GM12878 (cell line): ENCODE data around the gene LCN9.
"Not testable (repeated sequence)": the region's sequence is repeated elsewhere in the genome, so short reads cannot be mapped to it uniquely, and the experiment has no call there.

ENCODE experiments used
- CHD4 ChIP-seq: fragments of 200-600 bp; sonication (generic); IDR thresholded peaks from 2 replicates; pipeline ENCODE4 v1.6.1; 2016; ENCODE audit warnings: mild to moderate bottlenecking
- CTCF ChIP-seq, 3 experiments: IDR thresholded peaks in 2 of 3; conservative IDR thresholded peaks in 1 of 3; 2 replicates each; pipeline ENCODE4 v1.5.1; 2011; ENCODE audit warnings: low read depth in 3 of 3, low read length in 3 of 3, mild to moderate bottlenecking in 3 of 3, control low read depth in 2 of 3, moderate library complexity in 2 of 3, inconsistent platforms in 1 of 3, mixed read lengths in 1 of 3; ENCODE audit not compliant: control insufficient read depth in 2 of 3, insufficient read depth in 1 of 3; ENCODE audit errors: extremely low read depth in 1 of 3
- E2F4 ChIP-seq: IDR thresholded peaks from 2 replicates; pipeline ENCODE4 v1.6.1; 2012; ENCODE audit warnings: low read depth, low read length, improper control_type of control experiment
- FOXM1 ChIP-seq: IDR thresholded peaks from 2 replicates; pipeline ENCODE4 v1.6.1; 2012; ENCODE audit warnings: low read depth, mild to moderate bottlenecking, inconsistent platforms, low read length, moderate library complexity
- IKZF1 ChIP-seq: fragments of 450-650 bp; conservative IDR thresholded peaks from 2 replicates; pipeline ENCODE4 v1.6.1; 2017; ENCODE audit warnings: antibody characterized with exemption, mild to moderate bottlenecking
- ZBTB33 ChIP-seq: fragments of 450-650 bp; IDR thresholded peaks from 2 replicates; pipeline ENCODE4 v1.6.1; 2017; ENCODE audit warnings: mild to moderate bottlenecking
- ZNF24 ChIP-seq: fragments of 450-650 bp; IDR thresholded peaks from 2 replicates; pipeline ENCODE4 v1.6.1; 2017; ENCODE audit warnings: antibody characterized with exemption, mild to moderate bottlenecking

- TF ChIP-seq E2F4; IKZF1; CHD4; ZNF24; CTCF (IDR thresholded peaks at IDR 0.05 in 2 of 3, conservative IDR thresholded peaks at IDR 0.05 in 1 of 3; ENCODE audit: control insufficient read depth in 2 of 3, extremely low read depth in 1 of 3, insufficient read depth in 1 of 3, low read depth in 3 of 3, low read length in 3 of 3); FOXM1; ZBTB33: not testable (repeated sequence)
Measured at GRCh38 chr9:135669018-135669417, 5.9 kb downstream of the LCN9 start.
